HK-2 (cell line): Measurements from ENCODE around the gene SHROOM2.
A peak's percentile ranks its signal among the peaks of the same experiment; 100 is the strongest.
"Not testable (repeated sequence)": the region's sequence is repeated elsewhere in the genome, so short reads cannot be mapped to it uniquely, and the experiment has no call there.

Source experiments
- DNase-seq: peaks from one replicate; pipeline ENCODE4 v3.0.0-alpha.2; 2018; ENCODE audit not compliant: unreplicated experiment

SHROOM2 gene, protein sequence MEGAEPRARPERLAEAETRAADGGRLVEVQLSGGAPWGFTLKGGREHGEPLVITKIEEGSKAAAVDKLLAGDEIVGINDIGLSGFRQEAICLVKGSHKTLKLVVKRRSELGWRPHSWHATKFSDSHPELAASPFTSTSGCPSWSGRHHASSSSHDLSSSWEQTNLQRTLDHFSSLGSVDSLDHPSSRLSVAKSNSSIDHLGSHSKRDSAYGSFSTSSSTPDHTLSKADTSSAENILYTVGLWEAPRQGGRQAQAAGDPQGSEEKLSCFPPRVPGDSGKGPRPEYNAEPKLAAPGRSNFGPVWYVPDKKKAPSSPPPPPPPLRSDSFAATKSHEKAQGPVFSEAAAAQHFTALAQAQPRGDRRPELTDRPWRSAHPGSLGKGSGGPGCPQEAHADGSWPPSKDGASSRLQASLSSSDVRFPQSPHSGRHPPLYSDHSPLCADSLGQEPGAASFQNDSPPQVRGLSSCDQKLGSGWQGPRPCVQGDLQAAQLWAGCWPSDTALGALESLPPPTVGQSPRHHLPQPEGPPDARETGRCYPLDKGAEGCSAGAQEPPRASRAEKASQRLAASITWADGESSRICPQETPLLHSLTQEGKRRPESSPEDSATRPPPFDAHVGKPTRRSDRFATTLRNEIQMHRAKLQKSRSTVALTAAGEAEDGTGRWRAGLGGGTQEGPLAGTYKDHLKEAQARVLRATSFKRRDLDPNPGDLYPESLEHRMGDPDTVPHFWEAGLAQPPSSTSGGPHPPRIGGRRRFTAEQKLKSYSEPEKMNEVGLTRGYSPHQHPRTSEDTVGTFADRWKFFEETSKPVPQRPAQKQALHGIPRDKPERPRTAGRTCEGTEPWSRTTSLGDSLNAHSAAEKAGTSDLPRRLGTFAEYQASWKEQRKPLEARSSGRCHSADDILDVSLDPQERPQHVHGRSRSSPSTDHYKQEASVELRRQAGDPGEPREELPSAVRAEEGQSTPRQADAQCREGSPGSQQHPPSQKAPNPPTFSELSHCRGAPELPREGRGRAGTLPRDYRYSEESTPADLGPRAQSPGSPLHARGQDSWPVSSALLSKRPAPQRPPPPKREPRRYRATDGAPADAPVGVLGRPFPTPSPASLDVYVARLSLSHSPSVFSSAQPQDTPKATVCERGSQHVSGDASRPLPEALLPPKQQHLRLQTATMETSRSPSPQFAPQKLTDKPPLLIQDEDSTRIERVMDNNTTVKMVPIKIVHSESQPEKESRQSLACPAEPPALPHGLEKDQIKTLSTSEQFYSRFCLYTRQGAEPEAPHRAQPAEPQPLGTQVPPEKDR (N-terminal part only)

GRCh38 chrX:9785944-9786797 lies at the start of gene SHROOM2:
Gene SHROOM2, plus strand, starts transcription at chrX:9786429. Its CDS starts 117 bp downstream, at chrX:9786546.
- peak; percentile 39 for DNase-seq

- no peak for DNase-seq
Observed at GRCh38 chrX:9737363-9737762, 48.9 kb upstream of the SHROOM2 start.

- no peak for DNase-seq
Observed at GRCh38 chrX:9738151-9738550, 48.1 kb upstream of the SHROOM2 start.

GRCh38 chrX:9739130-9739529 lies 47.1 kb upstream of the SHROOM2 start:
- no peak for DNase-seq

DNA sequence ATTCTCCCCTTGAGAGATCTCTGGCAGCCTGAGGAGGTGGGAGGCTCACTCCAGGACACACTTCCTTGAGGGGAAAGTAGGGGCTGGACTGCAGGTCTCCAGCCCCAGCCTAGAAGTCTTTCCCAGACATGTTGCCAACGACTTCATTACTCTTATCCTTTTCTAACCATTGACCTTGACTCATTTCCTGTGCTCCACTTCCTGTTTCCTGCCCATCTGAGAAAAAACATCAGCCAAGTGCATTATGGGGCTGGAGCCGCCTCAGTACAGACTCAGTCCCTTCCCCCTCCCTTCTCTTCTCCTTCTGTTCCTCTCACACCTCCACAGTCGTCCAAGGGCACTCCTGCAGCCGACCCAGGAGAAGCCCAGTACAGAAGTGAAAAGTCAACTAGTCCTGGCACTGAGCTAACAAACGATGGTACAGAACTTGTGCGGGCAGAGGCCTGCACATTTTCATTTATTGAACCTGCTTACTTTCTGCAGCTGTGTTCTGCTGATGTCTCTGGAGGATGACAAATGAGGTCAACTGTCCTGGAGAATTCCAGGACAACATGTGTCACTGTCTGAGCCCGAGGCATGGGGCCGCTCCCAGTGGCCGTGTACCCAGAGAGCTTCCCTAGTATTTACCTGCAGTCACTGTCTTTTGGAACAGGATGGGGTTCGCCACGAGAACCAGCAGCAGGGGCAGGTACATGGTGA lies 40.7 kb upstream of the SHROOM2 start:
- DNase-seq = no peak

- no peak for DNase-seq
Observed at GRCh38 chrX:9746148-9746888, 39.9 kb upstream of the SHROOM2 start.

DNA sequence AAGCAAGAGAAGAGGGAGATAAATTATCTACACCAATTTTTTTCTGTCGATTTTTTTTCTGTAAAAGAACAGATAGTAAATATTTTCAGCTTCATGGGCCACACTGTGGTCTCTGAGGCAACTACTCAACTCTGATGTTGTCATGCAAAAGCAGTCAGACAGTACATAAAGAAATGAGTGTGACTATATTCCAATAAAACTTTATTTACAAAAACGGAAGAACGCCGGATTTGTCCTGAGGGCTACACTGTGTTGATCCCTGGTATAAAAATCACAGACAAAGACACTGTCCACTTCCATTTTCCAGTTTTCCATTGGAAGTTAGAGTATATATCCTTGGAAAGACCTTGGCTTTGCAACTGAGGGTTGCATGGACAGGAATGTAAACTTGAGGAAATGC lies 38.6 kb upstream of the SHROOM2 start:
- no peak for DNase-seq

DNA sequence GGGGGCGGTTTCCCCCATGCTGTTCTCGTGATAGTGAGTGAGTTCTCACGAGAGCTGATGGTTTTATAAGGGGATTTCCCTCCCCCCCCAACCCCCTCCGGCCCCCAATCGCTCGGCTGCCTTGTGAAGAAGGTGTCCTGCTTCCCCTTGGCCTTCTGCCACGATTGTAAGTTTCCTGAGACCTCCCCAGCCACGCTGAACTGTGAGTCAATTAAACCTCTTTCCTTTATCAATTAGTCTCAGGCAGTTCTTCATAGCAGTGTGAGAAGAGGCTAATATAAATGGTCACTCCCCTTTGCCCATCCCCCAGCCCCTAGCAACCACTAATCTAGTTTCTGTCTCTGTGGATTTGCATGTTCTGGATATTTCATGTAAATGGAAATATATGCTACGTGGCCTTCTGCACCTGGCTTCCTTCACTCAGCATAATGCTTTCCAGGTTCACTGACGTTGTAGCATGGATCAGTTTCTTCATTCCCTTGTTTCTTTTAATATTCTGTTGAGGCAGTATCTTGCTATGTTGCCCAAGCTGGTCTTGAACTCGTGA lies 37.0 kb upstream of the SHROOM2 start:
- no peak for DNase-seq

GRCh38 chrX:9757366-9757765 lies 28.9 kb upstream of the SHROOM2 start:
- DNase-seq = no peak

DNA sequence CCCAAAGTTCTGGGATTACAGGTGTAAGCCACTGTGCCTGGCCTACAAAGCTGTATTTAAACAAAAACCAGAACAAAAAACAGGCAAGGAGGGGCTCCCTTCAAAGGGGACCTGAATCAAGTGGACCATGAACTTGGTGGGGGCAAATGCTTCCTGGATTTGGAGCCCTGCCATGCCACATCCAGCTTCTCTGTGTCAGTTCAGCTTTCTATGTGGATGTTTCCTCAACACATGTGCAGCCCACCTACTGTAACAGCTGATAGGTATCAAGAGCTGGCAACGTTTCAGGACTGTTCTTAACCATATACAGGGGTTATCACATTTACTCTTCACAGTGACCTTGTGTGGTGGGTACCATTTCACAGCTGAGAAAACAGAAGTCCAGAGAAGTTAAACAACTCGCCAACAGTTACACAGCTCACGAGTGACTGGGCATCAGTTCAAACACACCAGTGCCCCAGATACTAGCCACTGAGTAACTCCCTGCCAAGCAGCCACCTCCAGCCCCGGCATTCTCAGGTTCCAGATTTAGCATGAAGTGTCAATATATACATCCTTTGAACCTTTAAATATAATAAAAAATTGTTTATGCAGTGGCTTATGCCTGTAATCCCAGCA lies 28.1 kb upstream of the SHROOM2 start:
- DNase-seq = no peak

DNA sequence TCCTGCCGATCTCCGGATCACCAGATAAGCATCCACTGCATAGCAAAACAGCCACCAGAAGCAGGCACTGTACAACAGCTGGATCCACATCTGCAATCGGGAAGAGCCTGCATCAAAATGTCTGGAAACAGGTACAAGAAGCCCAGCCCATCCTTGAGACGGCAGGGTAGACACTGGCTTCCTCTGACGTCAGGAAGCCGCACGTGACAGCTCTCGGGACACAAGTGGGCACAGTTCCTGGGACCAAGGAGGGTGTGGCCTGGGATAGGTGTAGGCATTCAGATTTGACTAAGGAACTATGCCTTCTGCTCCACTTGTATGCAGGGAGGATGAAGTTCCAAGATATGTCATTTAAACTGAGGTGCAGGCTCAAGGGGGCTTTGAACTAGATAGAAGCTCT lies 26.9 kb upstream of the SHROOM2 start:
- DNase-seq = no peak

- peak; percentile 57 for DNase-seq
Observed at GRCh38 chrX:9765072-9765736, 21.0 kb upstream of the SHROOM2 start.

DNA sequence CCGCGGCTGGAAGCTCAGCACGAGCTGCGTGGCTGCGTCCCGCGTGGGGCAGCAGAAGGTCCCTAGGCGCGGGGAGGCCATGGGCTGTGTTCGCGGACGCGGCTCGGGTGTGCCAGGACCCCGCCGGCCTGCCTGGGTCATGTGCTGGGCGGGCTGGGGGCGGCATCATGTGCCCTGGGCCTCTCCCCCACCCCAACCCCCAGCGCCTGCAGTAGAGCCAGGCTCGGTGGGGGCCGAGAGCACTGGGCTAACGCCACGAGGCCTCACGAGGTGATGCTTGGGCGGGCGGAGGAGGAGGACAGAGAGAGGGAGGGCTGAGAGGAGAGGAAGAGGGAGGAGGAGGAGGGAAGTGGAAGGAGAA lies 20.5 kb upstream of the SHROOM2 start, which contains the start of gene GPR143:
Gene GPR143, minus strand, starts transcription at position 111 of the 361 bp plus-strand sequence. Its CDS starts 30 bp downstream, at position 81.
- peak; percentile 81 for DNase-seq

- no peak for DNase-seq
Observed at GRCh38 chrX:9767375-9767774, 18.9 kb upstream of the SHROOM2 start.

DNA sequence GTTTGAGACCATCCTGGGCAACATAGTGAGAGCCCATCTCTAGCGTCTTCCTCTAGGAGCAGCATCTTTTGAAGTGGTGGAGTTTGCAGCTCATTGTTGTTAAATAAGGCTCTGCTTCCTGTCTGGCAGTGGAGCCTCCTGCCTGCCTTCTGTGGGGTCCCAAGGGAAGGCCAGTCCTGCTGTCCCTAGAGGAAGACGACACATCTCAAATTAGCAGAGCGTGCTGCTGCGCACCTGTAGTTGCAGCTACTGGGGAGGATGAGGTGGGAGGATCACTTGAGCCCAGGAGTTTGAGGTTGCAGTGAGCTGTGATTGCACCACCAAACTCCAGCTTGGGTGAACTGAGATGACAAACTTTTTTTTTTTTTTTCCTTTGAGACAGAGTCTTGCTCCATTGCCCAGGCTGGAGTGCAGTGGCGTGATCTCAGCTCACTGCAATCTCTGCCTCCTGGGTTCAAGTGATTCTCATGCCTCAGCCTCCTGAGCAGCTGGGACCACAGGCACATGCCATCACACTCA lies 17.8 kb upstream of the SHROOM2 start:
- DNase-seq = not testable (repeated sequence)

- DNase-seq = no peak
Observed at GRCh38 chrX:9770319-9770718, 15.9 kb upstream of the SHROOM2 start.

DNA sequence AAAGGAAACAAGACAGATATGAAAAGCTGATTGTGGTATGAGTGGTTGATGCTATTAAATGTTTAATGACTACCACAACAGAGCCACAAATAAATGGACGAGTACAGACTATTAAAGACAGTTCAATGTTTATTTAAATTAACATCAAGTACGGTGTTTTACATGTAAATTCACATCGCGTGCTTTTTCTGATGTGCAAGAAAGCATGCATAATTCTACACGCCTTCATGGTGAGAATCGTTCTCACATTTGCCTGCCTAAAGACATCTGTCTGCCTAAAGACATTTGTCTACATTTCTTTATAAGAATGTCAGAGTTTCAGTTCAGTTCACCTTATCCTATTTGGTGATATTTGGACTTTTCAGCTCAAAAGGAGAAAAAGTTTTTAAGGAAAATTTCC lies 13.3 kb upstream of the SHROOM2 start:
- no peak for DNase-seq

DNA sequence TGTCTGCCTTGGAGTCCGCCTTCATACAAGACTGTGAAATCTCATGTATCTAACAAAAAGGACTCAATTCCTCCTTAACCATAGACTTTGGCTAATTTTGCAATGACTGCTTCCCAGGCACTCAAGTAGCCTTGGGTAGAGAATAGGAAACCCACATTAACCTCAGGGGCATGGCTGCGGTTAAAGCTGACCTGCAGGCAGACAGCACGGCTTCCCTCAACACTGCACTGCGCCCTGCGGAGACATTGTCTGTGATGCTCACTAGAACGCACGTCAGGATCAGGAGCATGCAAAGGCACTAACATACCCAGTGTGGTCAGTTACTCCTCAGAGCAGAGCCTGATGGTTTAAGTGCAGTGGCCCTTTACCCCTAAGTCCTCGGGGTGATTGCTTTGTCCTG lies 10.3 kb upstream of the SHROOM2 start:
- DNase-seq = no peak
